HepG2 (cell line): ENCODE data around the gene LGALS1. TPM values are rescaled to one million over a fixed set of nuclear protein-coding genes. Genes with fewer than 3 reads are reported as not detected.
A peak's percentile ranks its signal among the peaks of the same experiment; 100 is the strongest.

ENCODE experiments used
- DPF2 ChIP-seq: sonication (generic); formaldehyde crosslinking; IDR thresholded peaks from 2 replicates; pipeline ENCODE4 v1.4.0; 2020; ENCODE audit warnings: mild to moderate bottlenecking, low read depth, missing genetic modification reagents, borderline replicate concordance
- ELF4 ChIP-seq: sonication (generic); formaldehyde crosslinking; IDR thresholded peaks from 2 replicates; pipeline ENCODE4 v1.5.0; 2020; ENCODE audit warnings: missing genetic modification reagents, mild to moderate bottlenecking, moderate library complexity, borderline replicate concordance
- ESRRA ChIP-seq: sonication (generic); formaldehyde crosslinking; IDR thresholded peaks from 2 replicates; pipeline ENCODE4 v1.5.1; 2020; ENCODE audit warnings: mild to moderate bottlenecking, low read depth, missing genetic modification reagents
- IRF1 ChIP-seq: sonication (generic); formaldehyde crosslinking; IDR thresholded peaks from 2 replicates; pipeline ENCODE4 v1.4.0; 2020; ENCODE audit warnings: low read depth, mild to moderate bottlenecking, missing genetic modification reagents
- ISX ChIP-seq: sonication (generic); formaldehyde crosslinking; conservative IDR thresholded peaks from 2 replicates; pipeline ENCODE4 v1.5.0; 2020; ENCODE audit warnings: missing genetic modification reagents
- MIXL1 ChIP-seq: IDR thresholded peaks from 2 replicates; pipeline ENCODE4 v1.6.1; 2016
- MLX ChIP-seq: IDR thresholded peaks from 2 replicates; pipeline ENCODE4 v1.6.1; 2016
- NR1H2 ChIP-seq: sonication (generic); formaldehyde crosslinking; IDR thresholded peaks from 2 replicates; pipeline ENCODE4 v1.8.1; 2022; ENCODE audit warnings: low read depth, missing genetic modification reagents, borderline replicate concordance
- PCBP2 ChIP-seq: fragments of 200-400 bp; formaldehyde crosslinking; optimal IDR thresholded peaks from 2 replicates; pipeline ENCODE3; 2018; ENCODE audit warnings: low read length, low read depth; ENCODE audit not compliant: poor library complexity, severe bottlenecking
- REL ChIP-seq: sonication (generic); formaldehyde crosslinking; conservative IDR thresholded peaks from 2 replicates; pipeline ENCODE4 v1.8.0; 2022; ENCODE audit warnings: mild to moderate bottlenecking, missing genetic modification reagents, moderate library complexity
- STAT5B ChIP-seq: sonication (generic); formaldehyde crosslinking; IDR thresholded peaks from 2 replicates; pipeline ENCODE4 v1.4.0; 2020; ENCODE audit warnings: missing genetic modification reagents
- TBL1XR1 ChIP-seq: fragments of 150-350 bp; IDR thresholded peaks from 2 replicates; pipeline ENCODE4 v1.6.1; 2014; ENCODE audit warnings: borderline replicate concordance, low read length; ENCODE audit not compliant: partially characterized antibody
- U2AF1 ChIP-seq: fragments of 200-400 bp; formaldehyde crosslinking; optimal IDR thresholded peaks from 2 replicates; pipeline ENCODE3; 2017; ENCODE audit warnings: mild to moderate bottlenecking, low read depth, low read length
- ZBTB44 ChIP-seq: sonication (generic); formaldehyde crosslinking; IDR thresholded peaks from 2 replicates; pipeline ENCODE4 v1.4.0; 2020; ENCODE audit warnings: missing genetic modification reagents
- ZNF101 ChIP-seq: sonication (generic); formaldehyde crosslinking; IDR thresholded peaks from 2 replicates; pipeline ENCODE4 v1.4.0; 2020; ENCODE audit warnings: mild to moderate bottlenecking, low read depth, missing genetic modification reagents, borderline replicate concordance
- ZNF207 ChIP-seq: fragments of 450-650 bp; IDR thresholded peaks from 2 replicates; pipeline ENCODE4 v1.6.1; 2016; ENCODE audit warnings: antibody characterized with exemption, borderline replicate concordance
- ZNF260 ChIP-seq: sonication (generic); formaldehyde crosslinking; IDR thresholded peaks from 2 replicates; pipeline ENCODE4 v1.4.0; 2020; ENCODE audit warnings: missing genetic modification reagents, low read depth, mild to moderate bottlenecking, borderline replicate concordance
- ZNF350 ChIP-seq: sonication (generic); formaldehyde crosslinking; IDR thresholded peaks from 2 replicates; pipeline ENCODE4 v1.4.0; 2020; ENCODE audit warnings: mild to moderate bottlenecking, low read depth, missing genetic modification reagents, borderline replicate concordance
- ZNF354B ChIP-seq: sonication (generic); formaldehyde crosslinking; IDR thresholded peaks from 2 replicates; pipeline ENCODE4 v1.8.0; 2022; ENCODE audit warnings: mild to moderate bottlenecking, missing genetic modification reagents
- ZNF362 ChIP-seq: sonication (generic); formaldehyde crosslinking; IDR thresholded peaks from 2 replicates; pipeline ENCODE4 v1.4.0; 2020; ENCODE audit warnings: missing genetic modification reagents, mild to moderate bottlenecking, borderline replicate concordance
- ZNF512 ChIP-seq: sonication (generic); formaldehyde crosslinking; IDR thresholded peaks from 2 replicates; pipeline ENCODE4 v1.4.0; 2020; ENCODE audit warnings: mild to moderate bottlenecking, missing genetic modification reagents
- ZNF619 ChIP-seq: sonication (generic); formaldehyde crosslinking; IDR thresholded peaks from 2 replicates; pipeline ENCODE4 v1.4.0; 2020; ENCODE audit warnings: mild to moderate bottlenecking, missing genetic modification reagents
- ZNF660 ChIP-seq: sonication (generic); formaldehyde crosslinking; IDR thresholded peaks from 2 replicates; pipeline ENCODE4 v1.5.1; 2020; ENCODE audit warnings: mild to moderate bottlenecking, low read depth, missing genetic modification reagents, borderline replicate concordance
- polyA plus RNA-seq, 8 experiments: library from polyadenylated mRNA; depleted of rRNA in 3 of 8; stranded (reverse) in 7 of 8; unstranded in 1 of 8; fragments of >200 nt; fragmentation: Illumina TruSeq in 4 of 8; extraction: Trizol in 4 of 8; gene quantifications; 2 replicates each; pipeline versions ENCODE4 v1.2.1 to v1.2.3, GENCODE V29; 2011 to 2016; ENCODE audit warnings: low read depth in 4 of 8, missing spikeins in 1 of 8, mixed read lengths in 1 of 8; ENCODE audit not compliant: insufficient read depth in 1 of 8
- total RNA-seq, 5 experiments: library from RNA; depleted of rRNA; stranded (reverse); fragments of >200 nt; fragmentation: Illumina TruSeq; extraction: Trizol; gene quantifications; 2 replicates each; pipeline ENCODE4 v1.2.3, GENCODE V29; 2016; ENCODE audit warnings: low read depth in 1 of 5

LGALS1 gene
- total and polyA plus RNA-seq, 2 of the 13 experiments (the other 11 are each of a cell fraction or from before 2014, with no cell fraction given), result 103 to 858 TPM

- no peak for TF ChIP-seq PCBP2
- TF ChIP-seq ZNF354B, result no peak
- TF ChIP-seq ZNF207, result no peak
- no peak for TF ChIP-seq ISX (CRISPR knock-in tag)
- TF ChIP-seq MIXL1 (CRISPR knock-in tag), result no peak
- no peak for TF ChIP-seq ZNF101 (CRISPR knock-in tag)
- TF ChIP-seq DPF2 (CRISPR knock-in tag), result 0 out of 2 replicates have a peak, but pooled peaks have one; percentile 27
- no peak for TF ChIP-seq ZNF619
- no peak for TF ChIP-seq ZBTB44 (CRISPR knock-in tag)
- no peak for TF ChIP-seq IRF1 (CRISPR knock-in tag)
- no peak for TF ChIP-seq ESRRA
- TF ChIP-seq ZNF660, result no peak
- TF ChIP-seq REL, result no peak
- no peak; the same call in 1 of the 2 replicates for TF ChIP-seq ZNF350 (CRISPR knock-in tag)
- peak; percentile 57 for TF ChIP-seq U2AF1
- TF ChIP-seq ZNF260 (CRISPR knock-in tag), result no peak
- no peak for TF ChIP-seq MLX
- TF ChIP-seq TBL1XR1, result no peak
- 0 out of 2 replicates have a peak, but pooled peaks have one; percentile 34 for TF ChIP-seq ZNF362 (CRISPR knock-in tag)
- TF ChIP-seq NR1H2 (CRISPR knock-in tag), result no peak
- TF ChIP-seq STAT5B (CRISPR knock-in tag), result no peak
- no peak for TF ChIP-seq ELF4 (CRISPR knock-in tag)
- TF ChIP-seq ZNF512 (CRISPR knock-in tag), result no peak
Observed at GRCh38 chr22:37674951-37675929, at the start of gene LGALS1 (continued).
